DND-41 (cell line): Measurements from ENCODE around the gene HAUS5.

ENCODE experiments used
- CTCF ChIP-seq: IDR thresholded peaks from 2 replicates; pipeline ENCODE4 v1.5.1; 2012; ENCODE audit warnings: borderline replicate concordance, low read length, moderate library complexity, mild to moderate bottlenecking; ENCODE audit not compliant: poor library complexity, severe bottlenecking; ENCODE audit errors: extremely low read depth
- EZH2 ChIP-seq: IDR thresholded peaks from 3 replicates; pipeline ENCODE4 v1.6.1; 2012; ENCODE audit warnings: borderline replicate concordance, low read depth, mild to moderate bottlenecking, moderate library complexity, low read length, inconsistent platforms; ENCODE audit not compliant: severe bottlenecking

- TF ChIP-seq CTCF (no peak), EZH2 (no peak)
Measured at GRCh38 chr19:35595928-35596327, 16.6 kb upstream of the HAUS5 start.
